Activated CD4-positive, CD25-positive, alpha-beta regulatory T cell (primary cell): ENCODE results near the gene AHCYL2.

ENCODE experiments used
- DNase-seq, 4 experiments: peaks; one replicate each; lab custom pipeline; 2025; lab: John Stamatoyannopoulos, UW

The AHCYL2 gene

GRCh38 chr7:129224251-129225205, at the start of gene AHCYL2:
Gene AHCYL2 (plus strand): TSS chr7:129225030.
- peak; percentile 95 to 98 (median 96) for DNase-seq

DNA sequence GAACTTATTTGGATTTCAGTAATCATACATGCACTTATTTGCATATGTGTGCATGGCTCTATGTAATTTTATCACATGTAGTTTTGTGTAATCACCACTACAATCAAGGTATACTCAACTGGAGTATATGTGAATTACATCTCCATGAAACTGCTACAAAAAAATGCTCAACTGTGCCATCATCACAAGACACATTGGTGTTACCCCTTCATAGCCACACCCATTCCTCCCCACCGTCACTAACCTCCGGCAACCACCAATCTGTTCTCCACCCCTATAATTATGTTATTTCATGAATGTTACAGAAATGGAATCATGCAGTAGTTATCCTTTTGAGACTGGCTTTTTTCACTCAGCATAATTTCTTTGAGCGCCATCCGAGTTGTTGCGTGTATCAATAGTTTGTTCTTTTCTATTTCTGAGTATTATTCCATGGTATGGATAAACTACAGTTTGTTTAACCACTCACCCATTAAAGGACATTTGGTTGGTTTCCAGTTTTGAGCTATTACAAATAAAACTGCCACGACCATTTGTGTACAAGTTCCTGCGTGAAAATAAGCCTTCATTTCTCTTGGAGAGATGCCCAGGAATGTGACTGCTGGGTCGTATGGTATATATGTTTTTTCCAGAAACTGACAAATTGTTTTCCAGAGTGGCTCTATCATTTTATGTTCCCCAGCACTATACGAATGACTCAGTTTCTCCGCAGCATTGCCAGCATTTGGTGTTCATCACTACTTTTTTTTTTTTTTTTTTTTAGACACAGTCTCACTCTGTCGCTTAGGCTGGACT, 47.7 kb upstream of the AHCYL2 start:
- DNase-seq, result no peak

- no peak for DNase-seq
Measured at GRCh38 chr7:129184981-129185670, 39.7 kb upstream of the AHCYL2 start.

GRCh38 chr7:129186749-129187260, 38.0 kb upstream of the AHCYL2 start:
- DNase-seq, result no peak

DNA sequence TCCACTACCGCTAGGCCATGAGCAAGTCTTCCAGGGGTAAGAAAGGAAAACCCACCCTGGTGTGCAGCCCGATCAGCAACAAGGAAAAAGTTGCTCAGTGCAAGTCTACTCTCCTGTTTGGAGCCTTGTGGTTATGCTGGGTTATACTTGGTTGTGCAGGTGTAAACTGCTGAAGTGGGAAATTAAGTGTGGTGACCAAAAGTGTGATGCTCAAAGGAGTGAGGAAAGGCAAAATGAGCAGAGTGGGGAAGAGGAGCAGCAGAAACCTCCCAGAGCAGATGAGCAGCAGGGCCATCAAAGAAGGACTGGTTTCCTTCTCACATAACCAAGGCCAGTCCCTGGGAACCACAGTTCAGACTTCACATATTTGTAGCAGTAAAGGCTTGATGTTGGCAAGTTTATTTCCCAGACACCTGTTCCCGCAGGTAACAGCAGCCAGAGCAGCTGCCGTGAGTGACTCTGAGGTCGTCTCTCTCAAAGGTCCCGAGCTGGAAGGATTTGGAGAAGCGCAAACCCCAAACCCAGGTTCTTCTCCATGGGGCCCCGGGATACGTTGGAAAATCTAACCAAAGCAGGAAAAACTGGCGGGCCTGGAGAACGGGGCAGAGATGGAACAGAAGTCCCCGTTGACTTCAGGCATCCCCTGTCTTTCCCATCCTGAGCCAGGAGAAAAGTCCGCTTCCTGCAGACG, 37.0 kb upstream of the AHCYL2 start:
- DNase-seq, result no peak

GRCh38 chr7:129188372-129188891, 36.4 kb upstream of the AHCYL2 start, which contains the start of gene SMO:
Gene SMO (plus strand): TSS chr7:129188633. CDS start chr7:129189152, 519 bp downstream.
- no peak for DNase-seq

GRCh38 chr7:129188892-129189660, 35.8 kb upstream of the AHCYL2 start:
- no peak for DNase-seq

DNA sequence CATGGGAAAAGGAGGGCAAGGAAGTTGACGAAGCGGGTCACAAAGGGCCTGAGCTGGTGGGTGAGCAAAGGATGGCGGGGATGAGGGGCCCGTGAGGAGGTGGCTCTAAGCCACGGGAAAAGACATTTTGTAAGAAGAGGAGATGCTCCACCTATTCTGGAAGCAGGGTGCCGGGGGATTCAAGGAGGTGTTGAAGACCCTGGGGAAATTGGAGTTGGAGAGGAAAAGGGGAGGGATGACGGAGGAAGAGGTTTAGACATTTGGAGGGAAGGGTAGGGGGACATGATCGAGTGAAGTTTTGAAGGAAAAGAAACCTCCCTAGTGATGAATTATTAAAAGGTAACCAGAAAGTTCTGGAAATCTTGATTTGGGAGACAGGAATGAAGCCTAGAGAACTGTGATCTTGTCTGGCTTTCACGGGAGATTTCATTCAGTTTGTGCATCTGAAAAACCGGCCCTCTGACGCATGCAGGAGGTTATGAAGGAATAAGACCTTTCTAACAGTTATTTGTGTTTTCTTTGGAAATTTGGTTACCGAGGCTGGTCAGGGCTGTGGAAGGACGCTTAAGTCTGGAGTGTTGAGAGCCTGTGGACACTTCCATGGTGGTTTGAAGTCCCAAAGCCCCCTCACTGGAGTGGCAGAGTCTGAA, 35.0 kb upstream of the AHCYL2 start:
- no peak for DNase-seq

- no peak for DNase-seq
Measured at GRCh38 chr7:129191272-129191671, 33.6 kb upstream of the AHCYL2 start.

DNA sequence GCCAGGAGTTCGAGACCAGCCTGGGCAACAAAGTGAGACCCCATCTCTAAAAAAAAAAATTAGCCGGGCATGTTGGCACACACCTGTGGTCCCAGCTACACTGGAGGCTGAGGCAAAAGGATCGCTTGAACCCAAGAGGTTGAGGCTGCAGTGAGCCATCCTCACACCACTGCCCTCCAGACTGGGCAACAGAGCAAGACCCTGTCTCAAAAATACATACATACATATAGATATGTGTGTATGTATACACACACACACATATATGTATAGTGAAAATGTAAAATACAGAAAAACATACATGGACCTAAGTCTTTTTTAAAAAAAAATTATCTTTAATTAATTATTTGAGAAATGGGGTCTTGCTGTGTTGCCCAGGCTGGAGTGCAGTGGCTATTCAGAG, 30.9 kb upstream of the AHCYL2 start:
- no peak for DNase-seq

GRCh38 chr7:129197771-129198170, 27.1 kb upstream of the AHCYL2 start:
- no peak for DNase-seq

- DNase-seq, result no peak
Measured at GRCh38 chr7:129199406-129199805, 25.4 kb upstream of the AHCYL2 start.

DNA sequence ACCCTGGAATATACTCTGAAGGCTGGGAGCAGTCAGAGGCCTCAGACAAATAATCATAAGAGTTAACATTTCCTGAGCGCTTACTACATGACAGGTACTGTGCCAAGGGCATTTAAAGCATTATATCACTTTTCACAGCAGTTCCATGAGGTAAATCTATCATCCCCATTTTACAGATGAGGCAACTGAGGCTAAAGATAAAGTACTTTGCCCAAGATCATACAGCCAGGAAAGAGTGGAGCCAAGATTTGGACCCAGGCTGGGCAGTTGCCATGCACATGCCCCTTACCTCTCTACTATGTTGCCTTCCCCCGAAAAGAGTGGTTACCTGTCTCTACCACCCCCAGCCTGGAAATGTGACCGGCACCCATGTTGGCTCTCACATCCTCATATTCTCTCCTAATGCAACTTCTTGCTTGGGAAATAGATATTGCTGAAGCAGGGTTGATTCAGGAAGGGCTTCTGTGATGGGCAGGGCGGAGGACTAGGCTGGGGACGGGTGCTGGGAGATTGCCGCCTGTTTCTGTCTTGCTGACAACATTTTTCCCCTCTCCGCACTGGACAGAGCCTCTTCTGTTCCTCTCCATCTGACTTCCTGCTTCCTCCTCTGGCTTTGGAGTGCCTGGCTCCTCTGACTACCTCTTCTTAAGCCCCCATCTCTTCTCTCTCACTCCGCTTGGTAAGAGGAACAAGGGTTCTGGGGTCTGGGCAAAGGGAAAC, 22.6 kb upstream of the AHCYL2 start:
- no peak for DNase-seq

DNA sequence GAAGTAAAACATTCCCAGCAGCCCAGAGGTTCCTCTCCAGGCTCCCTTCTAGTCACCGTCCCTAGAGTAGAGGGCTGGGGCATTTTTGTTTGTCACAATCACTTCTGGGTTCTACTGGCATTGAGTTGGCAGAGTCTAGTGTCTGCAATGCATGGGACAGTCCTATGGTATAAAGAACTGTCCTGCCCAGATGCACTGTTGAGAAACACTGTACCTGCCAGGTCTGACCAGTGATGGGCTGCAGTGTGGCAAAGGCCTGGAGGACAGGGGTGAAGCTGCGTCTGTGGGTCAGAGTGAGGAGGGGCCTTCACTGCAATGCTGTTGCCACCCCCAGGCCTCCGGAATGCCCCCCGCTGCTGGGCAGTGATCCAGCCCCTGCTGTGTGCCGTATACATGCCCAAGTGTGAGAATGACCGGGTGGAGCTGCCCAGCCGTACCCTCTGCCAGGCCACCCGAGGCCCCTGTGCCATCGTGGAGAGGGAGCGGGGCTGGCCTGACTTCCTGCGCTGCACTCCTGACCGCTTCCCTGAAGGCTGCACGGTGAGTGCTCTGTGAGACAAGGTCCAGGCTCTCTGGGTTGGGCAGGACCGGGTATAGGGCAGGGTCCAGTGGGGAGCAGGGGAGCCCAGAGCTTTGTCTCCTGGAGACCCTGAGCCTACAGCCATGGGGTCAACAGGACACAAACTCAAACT, 21.6 kb upstream of the AHCYL2 start:
- DNase-seq, result no peak

- no peak for DNase-seq
Measured at GRCh38 chr7:129205126-129205818, 19.6 kb upstream of the AHCYL2 start.

DNA sequence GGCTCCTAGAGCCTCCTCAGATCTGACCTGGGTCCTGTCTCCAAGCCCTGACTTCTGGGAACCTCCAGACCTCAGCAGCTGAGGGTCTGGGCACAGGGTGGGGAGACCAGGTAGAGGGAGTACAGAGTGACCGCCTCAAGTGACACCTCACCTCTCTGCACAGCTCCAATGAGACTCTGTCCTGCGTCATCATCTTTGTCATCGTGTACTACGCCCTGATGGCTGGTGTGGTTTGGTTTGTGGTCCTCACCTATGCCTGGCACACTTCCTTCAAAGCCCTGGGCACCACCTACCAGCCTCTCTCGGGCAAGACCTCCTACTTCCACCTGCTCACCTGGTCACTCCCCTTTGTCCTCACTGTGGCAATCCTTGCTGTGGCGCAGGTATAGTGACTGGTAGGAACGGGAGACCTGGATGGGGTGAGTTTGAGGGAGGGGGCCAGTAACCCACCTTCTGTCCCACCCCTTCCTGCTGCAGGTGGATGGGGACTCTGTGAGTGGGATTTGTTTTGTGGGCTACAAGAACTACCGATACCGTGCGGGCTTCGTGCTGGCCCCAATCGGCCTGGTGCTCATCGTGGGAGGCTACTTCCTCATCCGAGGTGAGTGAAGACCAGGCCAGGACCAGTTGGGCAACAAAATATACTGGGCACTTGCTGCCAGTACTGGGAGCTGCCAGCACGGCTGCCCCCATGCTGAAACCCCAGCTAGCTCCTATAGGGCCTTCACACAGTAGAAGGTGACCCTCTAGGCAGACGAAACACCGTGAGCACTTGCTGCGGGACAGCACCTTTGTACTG, 18.6 kb upstream of the AHCYL2 start:
- no peak for DNase-seq

- no peak for DNase-seq
Measured at GRCh38 chr7:129208667-129209066, 16.2 kb upstream of the AHCYL2 start.
